HG02870 (cell line): ENCODE results near the gene PGC.

ENCODE experiments used
- ATAC-seq: cut with Tn5 transposase; IDR thresholded peaks from one replicate; pipeline ENCODE4 v1.9.1; 2021; ENCODE audit warnings: mild to moderate bottlenecking, moderate library complexity; ENCODE audit not compliant: unreplicated experiment

The PGC gene

GRCh38 chr6:41716516-41717391 is 30.4 kb downstream of the PGC start:
- no peak for ATAC-seq

DNA sequence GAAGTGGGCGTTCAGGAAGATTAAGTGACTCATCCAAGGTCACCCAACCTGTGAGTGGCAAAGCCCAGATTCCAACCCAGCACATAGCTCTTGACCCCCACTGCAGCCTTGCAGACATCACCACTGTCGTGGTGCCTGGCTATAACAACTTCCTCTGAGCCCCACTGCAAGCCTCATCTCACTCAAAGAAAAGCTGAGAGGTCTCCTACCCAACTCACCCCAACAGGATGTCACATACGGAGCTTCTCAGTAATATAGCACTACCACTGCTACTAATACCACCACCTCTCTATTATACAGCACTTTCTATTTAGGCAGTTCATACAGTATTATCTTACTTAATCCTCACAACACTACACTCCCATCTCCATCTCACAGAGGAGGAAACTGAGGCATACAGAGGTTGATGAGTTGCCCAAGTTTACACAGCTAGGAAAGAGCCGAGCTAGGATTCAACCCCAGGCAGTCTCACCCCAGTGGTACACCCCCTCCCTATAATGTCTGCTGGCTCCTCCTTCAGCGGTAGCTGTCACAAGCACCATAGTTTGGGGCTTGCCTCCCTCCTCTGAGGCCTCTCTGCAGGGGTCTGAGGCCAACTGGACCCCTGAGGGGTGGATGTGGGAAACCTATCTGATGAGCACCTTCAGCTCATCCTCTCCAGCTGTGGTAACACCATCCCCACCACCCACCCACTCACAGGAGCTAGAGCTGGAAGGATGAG is 31.2 kb downstream of the PGC start:
- ATAC-seq, result no peak

GRCh38 chr6:41714556-41715273 is 32.5 kb downstream of the PGC start:
- no peak for ATAC-seq

- ATAC-seq, result peak; percentile 36
These were observed 33.4 kb downstream of the PGC start for GRCh38 chr6:41713650-41714291.

DNA sequence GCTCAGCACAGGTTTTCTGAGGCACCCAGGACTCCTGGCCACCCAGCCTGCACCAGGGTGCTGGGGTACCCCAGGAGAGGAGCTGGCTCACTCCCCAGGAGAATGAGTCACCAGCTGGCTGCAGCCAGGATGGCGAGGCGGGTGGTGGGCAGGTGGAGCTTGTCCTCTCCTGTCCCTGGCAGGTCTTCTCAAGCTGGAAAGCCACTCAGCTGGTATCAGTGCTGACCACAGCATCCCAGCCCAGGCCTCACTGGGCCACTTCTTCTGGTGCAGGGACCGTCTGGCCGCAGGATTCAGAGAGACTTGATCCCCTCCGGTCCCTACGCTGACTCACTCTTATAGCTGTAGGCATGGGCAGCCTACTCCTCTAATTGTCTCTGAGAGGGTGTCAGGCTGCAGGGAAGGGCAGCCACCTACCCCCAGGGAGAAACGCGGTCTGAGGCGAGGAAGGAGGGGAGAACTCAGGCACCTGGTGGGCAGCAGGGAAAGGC is 34.0 kb downstream of the PGC start:
- ATAC-seq, result peak; percentile 2

- no peak for ATAC-seq
These were observed 34.5 kb downstream of the PGC start for GRCh38 chr6:41712651-41713103.

DNA sequence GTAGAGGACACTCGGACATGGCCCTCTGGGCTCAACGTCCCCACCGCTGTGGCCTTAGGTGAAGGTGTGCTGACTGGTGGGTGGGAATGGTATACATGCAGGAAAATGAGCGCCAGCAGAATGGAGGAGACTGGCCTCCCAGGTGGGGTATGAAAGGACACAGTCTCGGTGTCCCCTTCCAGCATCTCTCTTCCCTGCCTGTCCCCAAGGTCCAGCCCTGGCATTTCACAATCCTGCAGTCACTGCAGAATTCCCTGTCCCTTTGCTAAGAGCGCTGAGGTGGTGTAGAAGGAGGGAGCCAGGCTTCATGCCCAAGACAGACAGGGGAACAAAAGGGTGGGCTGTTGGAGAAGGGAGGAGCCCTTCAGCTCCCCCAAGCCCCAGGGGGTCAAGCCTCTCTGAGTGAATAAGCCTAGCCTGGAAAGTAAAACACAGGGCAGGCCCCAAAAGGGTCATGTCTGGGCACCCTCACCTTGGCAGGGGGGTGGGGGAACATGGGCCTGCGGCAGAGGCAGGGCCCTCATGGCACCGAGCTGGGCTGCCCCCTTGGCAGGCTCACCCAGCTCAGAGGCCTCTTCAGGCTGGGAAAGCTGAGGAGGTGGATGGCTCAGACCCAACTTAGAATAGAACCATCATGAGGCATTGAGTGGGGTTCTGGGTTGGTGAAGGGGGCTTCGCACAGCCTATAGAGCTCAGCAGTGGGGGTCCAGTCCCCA is 35.7 kb downstream of the PGC start:
- no peak for ATAC-seq

- ATAC-seq, result no peak
These were observed 37.8 kb downstream of the PGC start for GRCh38 chr6:41709375-41709774.

GRCh38 chr6:41708856-41709255 is 38.3 kb downstream of the PGC start:
- ATAC-seq, result no peak

DNA sequence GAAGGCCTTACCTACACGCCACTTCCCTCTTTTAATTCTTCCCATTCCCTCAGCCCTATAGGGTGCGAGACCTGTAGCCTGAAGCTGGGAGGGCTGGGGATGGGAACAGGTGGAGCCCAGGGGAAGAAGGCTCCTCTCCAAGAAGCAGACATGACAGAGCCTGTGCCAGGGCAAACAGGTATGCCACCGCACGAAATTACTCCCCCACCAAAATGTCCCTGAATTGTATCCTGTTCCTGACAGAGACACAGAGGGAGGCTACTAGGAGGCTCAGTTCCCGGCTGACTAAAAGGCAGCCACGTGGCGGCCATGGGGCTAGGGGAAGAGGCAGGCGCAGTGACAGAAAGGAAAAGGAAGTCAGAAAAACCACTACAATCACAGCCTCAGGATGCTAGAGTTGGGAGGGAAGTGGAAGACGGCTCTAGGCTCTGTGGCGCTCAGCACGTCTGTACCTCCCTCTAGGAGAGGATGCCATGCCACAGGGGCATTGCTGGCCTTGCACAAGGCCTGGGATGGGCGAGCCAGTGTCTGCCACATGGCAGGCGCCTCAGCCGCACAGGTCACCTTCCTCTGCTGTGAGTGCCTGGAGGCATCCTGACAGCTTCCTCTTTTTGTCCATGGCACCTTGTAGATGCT is 39.5 kb downstream of the PGC start:
- no peak for ATAC-seq

DNA sequence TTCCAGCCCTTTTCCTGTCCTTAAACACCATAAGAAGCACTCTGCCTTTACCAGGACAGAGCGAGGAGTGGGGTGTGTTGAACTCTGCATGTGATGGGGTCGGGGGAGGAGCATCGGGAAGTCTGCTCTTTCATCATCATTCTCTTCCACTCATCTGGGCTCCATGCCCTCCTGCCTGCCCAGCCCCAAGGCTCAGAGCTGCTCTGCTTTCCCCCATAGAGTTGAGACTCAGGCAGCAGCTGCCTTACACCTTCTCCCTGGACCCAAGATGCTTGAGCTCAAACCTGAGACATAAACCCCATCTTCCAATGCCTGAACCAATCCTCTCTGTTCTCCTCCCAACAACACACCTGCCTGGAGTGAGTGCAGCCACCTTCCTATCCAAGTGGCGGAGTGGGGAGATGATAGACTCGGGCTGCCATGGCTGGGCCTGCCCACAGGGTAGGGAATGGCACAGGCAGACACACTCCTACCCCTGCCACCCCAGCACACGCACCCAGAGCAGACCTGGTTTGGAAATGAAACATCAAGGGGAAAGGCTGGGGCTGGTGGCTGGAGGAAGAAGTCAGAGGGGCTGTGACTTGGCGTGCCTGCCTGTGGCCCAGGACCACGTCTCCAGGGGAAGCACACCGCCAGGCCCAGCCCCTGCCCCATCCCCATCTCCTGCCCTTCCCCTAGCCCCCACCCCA is 40.2 kb downstream of the PGC start:
- ATAC-seq, result no peak

GRCh38 chr6:41705996-41706835 is 41.0 kb downstream of the PGC start:
- peak; percentile 62 for ATAC-seq

DNA sequence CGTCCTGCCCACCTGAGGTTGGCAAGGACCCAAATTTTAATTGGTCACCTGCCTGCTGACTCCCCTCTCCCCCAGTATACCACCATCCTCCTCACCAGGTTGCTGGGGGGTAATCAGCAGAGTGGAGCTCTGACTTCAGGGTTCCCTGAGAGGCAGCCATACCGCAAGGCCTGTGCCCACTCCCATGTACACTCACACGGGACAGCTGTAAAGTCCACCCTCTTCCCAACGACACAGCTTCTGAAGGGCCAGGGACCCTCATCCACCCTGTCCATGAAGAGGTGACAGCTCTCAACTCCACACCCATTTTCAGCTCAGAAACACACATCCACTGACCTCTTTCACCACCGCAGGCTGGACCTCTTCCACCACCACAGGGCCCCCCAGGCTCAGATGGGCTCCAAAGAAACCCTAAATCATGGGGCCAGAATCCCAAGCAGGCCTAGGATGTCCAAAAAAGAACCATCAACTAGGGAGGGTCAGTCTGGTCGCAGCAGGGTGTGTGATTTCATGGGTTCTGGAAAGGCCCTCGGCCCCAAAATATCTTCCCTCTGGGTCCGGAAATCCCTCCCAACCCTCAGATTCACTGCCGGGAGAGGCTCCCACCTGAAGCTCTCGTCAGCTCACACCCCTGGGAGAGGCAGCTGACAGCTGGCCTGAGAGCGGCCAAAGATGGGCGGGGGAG is 41.7 kb downstream of the PGC start:
- ATAC-seq, result no peak

- ATAC-seq, result no peak
These were observed 42.4 kb downstream of the PGC start for GRCh38 chr6:41704656-41705310.

DNA sequence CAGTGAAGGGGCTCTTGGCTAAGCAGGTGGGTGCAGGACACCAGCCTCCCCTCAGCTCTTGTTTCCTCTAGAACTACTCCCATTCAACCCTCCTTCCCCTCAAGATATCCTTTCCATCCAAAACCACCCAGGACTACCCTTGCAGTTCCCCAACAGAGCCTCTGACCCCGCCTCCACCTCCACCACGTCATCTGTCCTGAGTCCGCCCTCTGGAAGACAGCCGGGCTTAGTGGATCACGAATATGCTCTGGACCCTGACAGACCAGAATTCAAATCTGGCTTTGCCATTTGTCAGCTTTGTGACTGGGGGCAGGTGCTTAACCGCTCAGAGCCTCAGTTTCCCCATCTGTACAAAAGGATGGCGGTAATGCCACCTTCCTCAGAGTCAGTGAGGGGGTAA is 43.2 kb downstream of the PGC start:
- ATAC-seq, result no peak

GRCh38 chr6:41702771-41703494 is 44.3 kb downstream of the PGC start:
- no peak for ATAC-seq
